ENCODE results near the gene CAMKMT.

CAMKMT gene

GRCh38 chr2:44480068-44480467, 118.3 kb downstream of the CAMKMT start:
- no peaks in the 10 kb centered on the region for H3K9me3 ChIP-seq
- TF ChIP-seq, protein P1, sequence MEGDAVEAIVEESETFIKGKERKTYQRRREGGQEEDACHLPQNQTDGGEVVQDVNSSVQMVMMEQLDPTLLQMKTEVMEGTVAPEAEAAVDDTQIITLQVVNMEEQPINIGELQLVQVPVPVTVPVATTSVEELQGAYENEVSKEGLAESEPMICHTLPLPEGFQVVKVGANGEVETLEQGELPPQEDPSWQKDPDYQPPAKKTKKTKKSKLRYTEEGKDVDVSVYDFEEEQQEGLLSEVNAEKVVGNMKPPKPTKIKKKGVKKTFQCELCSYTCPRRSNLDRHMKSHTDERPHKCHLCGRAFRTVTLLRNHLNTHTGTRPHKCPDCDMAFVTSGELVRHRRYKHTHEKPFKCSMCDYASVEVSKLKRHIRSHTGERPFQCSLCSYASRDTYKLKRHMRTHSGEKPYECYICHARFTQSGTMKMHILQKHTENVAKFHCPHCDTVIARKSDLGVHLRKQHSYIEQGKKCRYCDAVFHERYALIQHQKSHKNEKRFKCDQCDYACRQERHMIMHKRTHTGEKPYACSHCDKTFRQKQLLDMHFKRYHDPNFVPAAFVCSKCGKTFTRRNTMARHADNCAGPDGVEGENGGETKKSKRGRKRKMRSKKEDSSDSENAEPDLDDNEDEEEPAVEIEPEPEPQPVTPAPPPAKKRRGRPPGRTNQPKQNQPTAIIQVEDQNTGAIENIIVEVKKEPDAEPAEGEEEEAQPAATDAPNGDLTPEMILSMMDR (IDR thresholded peaks at IDR 0.05): no peak

DNA sequence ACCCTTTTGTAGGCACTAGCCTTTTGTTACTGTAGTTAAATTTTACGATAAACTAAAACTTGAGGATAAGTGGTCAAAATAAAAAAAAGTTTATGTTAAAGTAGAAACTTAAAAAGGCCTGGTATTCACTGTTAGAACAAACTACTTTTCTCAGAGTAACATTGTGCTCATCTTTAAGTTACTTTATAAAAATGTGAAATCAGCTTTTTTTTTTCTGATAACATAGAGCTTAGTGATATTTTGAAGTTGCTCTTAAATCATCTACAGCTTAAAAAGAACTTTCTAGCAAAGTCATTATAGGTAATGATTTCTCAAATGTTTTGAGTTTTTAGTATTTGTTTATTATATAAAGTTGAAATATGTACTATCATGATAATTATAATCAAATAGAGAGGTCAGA, 125.3 kb downstream of the CAMKMT start:
- Histone ChIP-seq H3K9me3 (no peaks in the 10 kb centered on the region), H3K27ac (no peak overlapping the region), H3K36me3 (no peaks in the 10 kb centered on the region), H3K27me3 (no peaks in the 10 kb centered on the region), H3K4me1 (ENCODE audit: control insufficient read depth in 1 of 2, insufficient read depth in 1 of 2, low read depth in 1 of 2, low read length in 1 of 2) (no peaks in the 10 kb centered on the region), H3K4me3 (ENCODE audit: low read depth in 1 of 2, low read length in 1 of 2) (no peak overlapping the region)
- TF ChIP-seq, protein P1 (IDR thresholded peaks at IDR 0.05): no peak

More at GRCh38 chr2:44480068-44480467, 118.3 kb downstream of the CAMKMT start:
- no peaks in the 10 kb centered on the region for H3K36me3 ChIP-seq
- H3K27me3 ChIP-seq: no peaks in the 10 kb centered on the region
- H3K4me1 ChIP-seq (ENCODE audit: control insufficient read depth in 1 of 2, insufficient read depth in 1 of 2, low read depth in 1 of 2, low read length in 1 of 2): no peaks in the 10 kb centered on the region
- H3K27ac ChIP-seq: no peak overlapping the region
- H3K4me3 ChIP-seq (ENCODE audit: low read depth in 1 of 2, low read length in 1 of 2): no peak overlapping the region

- Histone ChIP-seq H3K4me3 (ENCODE audit: low read depth in 1 of 2, low read length in 1 of 2) (no peak overlapping the region), H3K4me1 (ENCODE audit: control insufficient read depth in 1 of 2, insufficient read depth in 1 of 2, low read depth in 1 of 2, low read length in 1 of 2) (no peaks in the 10 kb centered on the region), H3K9me3 (no peaks in the 10 kb centered on the region), H3K36me3 (no peaks in the 10 kb centered on the region), H3K27me3 (no peaks in the 10 kb centered on the region), H3K27ac (no peak overlapping the region)
- TF ChIP-seq, protein P1 (IDR thresholded peaks at IDR 0.05): no peak
Measured at GRCh38 chr2:44490726-44491125, 129.0 kb downstream of the CAMKMT start.

DNA sequence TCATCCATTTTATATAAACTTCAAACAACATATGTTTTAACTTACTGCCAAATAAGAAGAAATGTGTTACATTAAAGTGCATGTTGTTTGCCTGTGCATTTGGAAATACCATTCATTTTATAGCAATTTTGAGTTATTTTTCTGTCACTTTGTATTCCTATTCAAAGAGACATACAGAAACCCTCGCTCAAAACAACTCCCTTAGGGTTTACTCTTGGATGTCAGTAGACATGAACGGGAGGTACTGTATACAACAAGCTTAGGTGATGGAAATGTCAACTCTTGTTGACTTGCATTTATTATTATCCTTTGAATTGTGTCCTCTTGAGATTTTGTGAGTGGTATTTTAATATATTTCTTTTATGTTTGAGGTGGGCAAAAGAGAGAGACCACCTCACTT, 132.3 kb downstream of the CAMKMT start:
- Histone ChIP-seq H3K9me3 (no peaks in the 10 kb centered on the region), H3K27ac (no peak overlapping the region), H3K36me3 (no peaks in the 10 kb centered on the region), H3K4me3 (ENCODE audit: low read depth in 1 of 2, low read length in 1 of 2) (no peak overlapping the region), H3K27me3 (no peaks in the 10 kb centered on the region), H3K4me1 (ENCODE audit: control insufficient read depth in 1 of 2, insufficient read depth in 1 of 2, low read depth in 1 of 2, low read length in 1 of 2) (no peaks in the 10 kb centered on the region)
- TF ChIP-seq, protein P1 (IDR thresholded peaks at IDR 0.05): no peak

- H3K27ac ChIP-seq: no peak overlapping the region
- TF ChIP-seq, protein P1 (IDR thresholded peaks at IDR 0.05): no peak
- no peaks in the 10 kb centered on the region for H3K36me3 ChIP-seq
- no peaks in the 10 kb centered on the region for H3K27me3 ChIP-seq
- no peaks in the 10 kb centered on the region for H3K4me1 ChIP-seq (ENCODE audit: control insufficient read depth in 1 of 2, insufficient read depth in 1 of 2, low read depth in 1 of 2, low read length in 1 of 2)
- H3K9me3 ChIP-seq: no peaks in the 10 kb centered on the region
- no peak overlapping the region for H3K4me3 ChIP-seq (ENCODE audit: low read depth in 1 of 2, low read length in 1 of 2)
Measured at GRCh38 chr2:44495035-44495434, 133.3 kb downstream of the CAMKMT start.

GRCh38 chr2:44495544-44495943, 133.8 kb downstream of the CAMKMT start:
- Histone ChIP-seq H3K36me3 (no peaks in the 10 kb centered on the region), H3K9me3 (no peaks in the 10 kb centered on the region), H3K4me1 (ENCODE audit: control insufficient read depth in 1 of 2, insufficient read depth in 1 of 2, low read depth in 1 of 2, low read length in 1 of 2) (no peaks in the 10 kb centered on the region), H3K27me3 (no peaks in the 10 kb centered on the region), H3K27ac (no peak overlapping the region), H3K4me3 (ENCODE audit: low read depth in 1 of 2, low read length in 1 of 2) (no peak overlapping the region)
- TF ChIP-seq, protein P1 (IDR thresholded peaks at IDR 0.05): no peak
